Measurements from ENCODE around the gene LCE7A. TPM values are rescaled to one million over a fixed set of nuclear protein-coding genes. Genes with fewer than 3 reads are reported as not detected.

The LCE7A gene
- total RNA-seq, 1 donor from 2014 or later: not detected

GRCh38 chr1:152884506-152884905 is 24.7 kb downstream of the LCE7A start:
- H3K9me3 Mint-ChIP-seq (ENCODE audit: low read depth): no peaks in the 10 kb centered on the region
- DNase-seq (ENCODE audit: low spot score): no peak
- H3K27me3 Mint-ChIP-seq (ENCODE audit: low read depth): no peaks in the 10 kb centered on the region

GRCh38 chr1:152884966-152885624 is 25.3 kb downstream of the LCE7A start:
- no peak for TF ChIP-seq CTCF (IDR thresholded peaks at IDR 0.05)
- no peak overlapping the region for H3K4me3 Mint-ChIP-seq (ENCODE audit: unreplicated experiment)
- no peaks in the 10 kb centered on the region for H3K27me3 Mint-ChIP-seq (ENCODE audit: low read depth)
- DNase-seq (ENCODE audit: low spot score): no peak
- H3K27ac Mint-ChIP-seq (ENCODE audit: unreplicated experiment): no peak overlapping the region
- no peaks in the 10 kb centered on the region for H3K36me3 Mint-ChIP-seq (ENCODE audit: low read depth)
- H3K4me1 Mint-ChIP-seq (ENCODE audit: low read depth): peaks cover 4% of the 10 kb centered on the region
- peaks cover 2% of the 10 kb centered on the region for H3K9me3 Mint-ChIP-seq (ENCODE audit: low read depth)

More at GRCh38 chr1:152884506-152884905, 24.7 kb downstream of the LCE7A start:
- Mint-ChIP-seq H3K4me3 (ENCODE audit: unreplicated experiment) (no peak overlapping the region), H3K4me1 (ENCODE audit: low read depth) (peaks cover 4% of the 10 kb centered on the region), H3K36me3 (ENCODE audit: low read depth) (no peaks in the 10 kb centered on the region), H3K27ac (ENCODE audit: unreplicated experiment) (no peak overlapping the region)
- TF ChIP-seq CTCF (IDR thresholded peaks at IDR 0.05): no peak

GRCh38 chr1:152886085-152886484 is 26.3 kb downstream of the LCE7A start:
- peaks cover 4% of the 10 kb centered on the region for H3K4me1 Mint-ChIP-seq (ENCODE audit: low read depth)
- H3K4me3 Mint-ChIP-seq (ENCODE audit: unreplicated experiment): no peak overlapping the region
- H3K27me3 Mint-ChIP-seq (ENCODE audit: low read depth): no peaks in the 10 kb centered on the region
- DNase-seq (ENCODE audit: low spot score): no peak
- H3K36me3 Mint-ChIP-seq (ENCODE audit: low read depth): no peaks in the 10 kb centered on the region
- no peak for TF ChIP-seq CTCF (IDR thresholded peaks at IDR 0.05)
- no peak overlapping the region for H3K27ac Mint-ChIP-seq (ENCODE audit: unreplicated experiment)
- peaks cover 4% of the 10 kb centered on the region for H3K9me3 Mint-ChIP-seq (ENCODE audit: low read depth)

GRCh38 chr1:152886758-152887409 is 27.1 kb downstream of the LCE7A start:
- H3K9me3 Mint-ChIP-seq (ENCODE audit: low read depth): peaks cover 4% of the 10 kb centered on the region
- TF ChIP-seq CTCF (IDR thresholded peaks at IDR 0.05): no peak
- DNase-seq (ENCODE audit: low spot score): no peak
- no peaks in the 10 kb centered on the region for H3K36me3 Mint-ChIP-seq (ENCODE audit: low read depth)
- H3K27ac Mint-ChIP-seq (ENCODE audit: unreplicated experiment): no peak overlapping the region
- H3K4me1 Mint-ChIP-seq (ENCODE audit: low read depth): peaks cover 4% of the 10 kb centered on the region
- no peak overlapping the region for H3K4me3 Mint-ChIP-seq (ENCODE audit: unreplicated experiment)
- no peaks in the 10 kb centered on the region for H3K27me3 Mint-ChIP-seq (ENCODE audit: low read depth)

GRCh38 chr1:152888126-152888525 is 28.3 kb downstream of the LCE7A start:
- peaks cover 5% of the 10 kb centered on the region for H3K27me3 Mint-ChIP-seq (ENCODE audit: low read depth)
- no peak for DNase-seq (ENCODE audit: low spot score)

More at GRCh38 chr1:152888126-152888525, 28.3 kb downstream of the LCE7A start:
- H3K27ac Mint-ChIP-seq (ENCODE audit: unreplicated experiment): no peak overlapping the region
- no peaks in the 10 kb centered on the region for H3K36me3 Mint-ChIP-seq (ENCODE audit: low read depth)
- H3K4me1 Mint-ChIP-seq (ENCODE audit: low read depth): peaks cover 4% of the 10 kb centered on the region
- H3K4me3 Mint-ChIP-seq (ENCODE audit: unreplicated experiment): no peak overlapping the region
- TF ChIP-seq CTCF (IDR thresholded peaks at IDR 0.05): no peak
- peaks cover 4% of the 10 kb centered on the region for H3K9me3 Mint-ChIP-seq (ENCODE audit: low read depth)
